NCI-H187 treated with DMSO at 0.1 percent for 48 hours (cell line): ENCODE measurements around the gene SERINC5.
"Not testable (repeated sequence)": the region's sequence is repeated elsewhere in the genome, so short reads cannot be mapped to it uniquely, and the experiment has no call there.

ENCODE experiments used
- DNase-seq: peaks from one replicate; lab custom pipeline; 2025; lab: John Stamatoyannopoulos, UW

The SERINC5 gene

DNA sequence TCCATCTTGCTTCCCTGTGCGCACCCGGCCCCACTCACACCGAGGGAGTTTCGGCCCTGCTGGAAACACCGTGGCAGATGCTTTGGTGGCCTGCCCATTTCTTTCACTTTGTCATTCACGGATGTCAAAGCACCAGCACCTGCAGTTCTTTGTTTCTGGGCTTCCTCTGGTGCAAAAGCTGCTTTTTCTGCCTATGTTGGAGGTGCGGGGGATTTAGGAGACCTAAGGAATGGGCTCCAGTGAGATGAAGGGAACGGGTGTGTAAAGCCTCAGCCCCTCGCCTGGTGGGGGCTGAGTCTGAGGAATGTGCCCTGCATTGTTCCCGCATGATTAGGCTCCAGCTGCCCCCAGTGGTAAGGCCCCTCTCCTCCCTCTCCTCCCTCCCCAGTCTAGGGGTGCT, 158.4 kb downstream of the SERINC5 start:
- no peak for DNase-seq

DNA sequence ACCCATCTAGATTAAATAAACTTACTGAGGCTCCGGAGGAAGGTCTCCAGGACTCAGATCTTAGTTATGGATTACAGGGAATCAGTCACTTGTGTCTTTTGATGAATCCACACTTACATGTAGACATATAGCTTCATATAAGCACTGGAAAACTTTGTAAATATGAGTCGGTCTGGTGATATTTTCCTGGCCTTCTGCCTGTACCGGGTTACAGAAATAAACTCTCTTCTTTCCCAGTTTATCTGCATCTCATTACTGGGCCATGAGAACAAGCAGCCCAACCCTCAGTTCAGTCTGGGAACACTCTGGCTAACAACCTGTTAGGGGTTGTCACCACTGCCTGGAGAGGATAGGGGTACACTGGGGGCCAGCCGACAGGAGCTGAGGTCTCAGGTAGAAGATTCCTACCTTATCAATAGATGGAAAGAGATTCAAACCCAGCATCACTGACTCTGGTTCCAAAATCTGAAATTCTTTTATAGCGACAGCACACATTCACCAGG, 161.6 kb downstream of the SERINC5 start:
- no peak for DNase-seq

DNA sequence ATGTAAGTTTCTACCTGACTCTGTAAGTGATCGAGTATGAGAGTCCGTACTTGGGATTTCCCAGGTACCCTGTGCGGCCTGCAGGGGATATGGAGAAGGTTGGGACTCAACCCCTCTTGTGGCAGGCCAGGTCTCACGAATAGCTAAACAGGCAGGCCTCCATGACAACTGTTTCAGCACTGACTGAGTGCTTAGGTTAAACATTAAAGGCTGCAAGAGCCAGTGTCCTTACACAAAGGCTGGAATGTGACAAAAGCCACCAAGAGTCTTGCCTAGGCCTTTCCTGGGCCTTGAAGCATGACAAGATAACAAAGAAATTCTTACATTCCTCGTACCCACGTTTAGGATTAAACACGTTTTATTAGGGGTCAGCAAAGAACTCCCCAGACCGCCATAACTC, 162.1 kb downstream of the SERINC5 start:
- DNase-seq, result no peak

DNA sequence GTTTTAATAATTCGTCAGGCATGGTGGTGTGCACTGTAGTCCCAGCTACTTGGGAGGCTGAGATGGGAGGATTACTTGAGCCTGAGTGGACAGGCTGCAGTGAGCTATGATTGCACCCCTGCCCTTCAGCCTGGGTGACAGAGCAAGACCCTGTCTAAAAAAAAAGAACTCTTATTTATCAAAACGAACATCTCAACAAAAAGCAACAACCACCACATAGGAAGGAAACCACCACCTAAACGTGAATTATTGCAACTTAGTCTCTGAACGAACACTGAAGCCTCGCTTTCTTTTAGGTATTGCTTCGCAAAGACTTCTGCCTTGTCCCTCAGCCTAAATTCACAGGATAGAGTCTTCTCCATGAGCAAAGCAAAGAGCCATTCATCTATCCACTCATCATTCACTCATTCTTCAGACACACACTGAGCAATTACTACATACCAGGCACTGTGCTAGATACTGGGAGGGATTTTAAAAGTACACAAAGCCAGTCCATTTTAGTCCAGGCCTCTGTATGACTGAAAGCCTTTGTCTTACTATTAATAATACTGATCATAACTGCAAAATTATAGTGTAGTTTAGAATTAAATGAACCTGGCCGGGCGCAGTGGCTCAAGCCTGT, 163.3 kb downstream of the SERINC5 start:
- DNase-seq, result no peak

DNA sequence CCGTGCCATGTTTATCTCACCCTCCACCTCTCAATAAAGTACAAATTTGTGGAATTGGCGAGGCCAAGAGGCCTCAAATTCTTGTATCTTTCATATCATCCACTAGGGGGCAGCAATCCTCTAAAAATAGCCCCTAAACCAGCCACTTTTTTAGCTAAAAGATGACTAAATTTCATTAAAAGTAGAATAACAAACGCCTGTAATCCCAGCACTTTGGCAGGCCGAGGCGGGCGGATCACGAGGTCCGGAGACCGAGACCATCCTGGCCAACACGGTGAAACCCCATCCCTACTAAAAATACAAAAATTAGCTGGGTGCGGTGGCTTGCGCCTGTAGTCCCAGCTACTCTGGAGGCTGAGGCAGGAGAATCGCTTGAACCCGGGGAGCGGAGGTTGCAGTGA, 164.1 kb downstream of the SERINC5 start:
- DNase-seq, result not testable (repeated sequence)

DNA sequence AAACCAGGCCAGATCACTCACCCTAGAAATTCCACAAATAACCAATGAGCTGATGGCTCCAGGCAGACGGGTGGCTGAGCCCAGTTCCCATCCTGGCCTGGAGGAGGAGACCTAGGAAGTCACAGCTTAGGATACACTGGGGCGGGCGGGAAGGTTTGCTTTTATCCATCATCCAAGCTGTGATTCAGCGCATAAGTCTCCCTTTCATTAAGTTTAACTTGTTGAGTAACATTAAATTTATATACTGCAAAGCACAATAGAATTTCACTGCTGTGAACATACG, 165.0 kb downstream of the SERINC5 start:
- DNase-seq, result no peak

DNA sequence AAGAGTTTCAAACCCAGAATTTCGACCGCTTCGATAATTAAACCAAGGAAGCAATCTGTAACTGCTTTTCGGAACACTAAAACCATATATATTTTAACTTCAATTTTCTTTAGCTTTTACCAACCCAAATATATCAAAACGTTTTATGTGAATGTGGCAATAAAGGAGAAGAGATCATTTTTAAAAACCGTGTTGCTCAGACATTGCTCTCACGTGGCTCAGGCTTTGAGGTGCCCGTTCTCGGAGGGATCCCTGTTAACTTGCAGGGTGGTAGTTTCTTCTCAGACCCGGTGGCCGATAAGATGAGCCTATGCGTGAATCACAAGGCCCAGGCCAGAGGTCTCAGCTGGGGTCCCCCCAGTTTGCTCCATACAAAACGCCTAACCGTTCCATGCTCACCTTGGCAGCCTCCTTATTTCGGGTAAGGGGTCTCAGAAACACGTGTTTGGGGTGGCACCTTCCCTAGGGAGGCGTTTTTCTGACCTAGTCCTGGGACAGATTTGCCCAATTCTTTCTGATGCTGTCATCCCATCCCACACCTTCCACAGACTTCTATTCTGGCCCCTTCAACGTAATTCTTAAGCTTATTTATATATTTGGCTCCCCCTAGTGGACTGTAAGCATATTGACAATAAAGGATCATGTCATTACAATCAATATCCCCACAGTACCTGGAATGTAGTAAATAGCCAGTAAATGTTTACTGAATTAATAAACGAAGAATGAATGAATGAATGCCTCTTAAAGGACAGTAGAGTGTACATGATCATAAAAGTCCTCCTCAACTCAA, 172.6 kb downstream of the SERINC5 start:
- DNase-seq, result peak; percentile 69

DNA sequence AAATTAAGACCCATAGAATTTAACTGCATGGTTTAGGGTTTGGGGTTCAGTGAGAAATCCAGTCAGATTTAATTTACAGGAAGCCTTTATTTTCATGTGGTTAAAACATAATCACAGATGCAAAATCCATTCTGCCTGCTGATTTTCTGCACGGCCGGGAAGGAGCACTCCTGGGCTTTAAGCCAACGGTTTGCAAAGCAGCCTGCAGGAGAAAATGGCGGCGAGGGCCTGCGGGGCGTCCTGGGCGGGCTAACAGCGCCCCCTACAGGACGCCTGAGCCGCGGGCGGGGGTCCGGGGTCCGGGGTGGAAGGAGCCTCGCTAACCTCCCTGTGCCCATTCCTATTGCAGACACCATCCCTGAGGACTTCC, 173.1 kb downstream of the SERINC5 start:
- no peak for DNase-seq

DNA sequence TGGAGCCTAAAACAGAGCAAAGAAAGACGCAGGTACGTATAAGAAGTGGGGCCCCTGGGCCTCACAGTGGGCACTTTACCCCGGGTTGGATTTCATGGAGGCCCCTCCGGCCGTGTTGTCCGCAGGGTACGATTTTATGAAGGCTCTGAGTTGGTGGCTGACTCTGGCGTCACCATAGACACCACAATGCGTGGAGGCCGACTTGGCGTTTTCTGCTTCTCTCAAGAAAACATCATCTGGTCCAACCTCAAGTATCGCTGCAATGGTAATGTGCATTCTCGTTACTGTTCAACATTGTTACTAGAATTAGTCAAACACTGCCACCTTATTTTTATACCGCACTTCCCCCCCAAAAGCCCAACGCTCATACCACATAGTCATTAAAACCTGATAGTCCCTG, 173.6 kb downstream of the SERINC5 start:
- DNase-seq, result no peak

DNA sequence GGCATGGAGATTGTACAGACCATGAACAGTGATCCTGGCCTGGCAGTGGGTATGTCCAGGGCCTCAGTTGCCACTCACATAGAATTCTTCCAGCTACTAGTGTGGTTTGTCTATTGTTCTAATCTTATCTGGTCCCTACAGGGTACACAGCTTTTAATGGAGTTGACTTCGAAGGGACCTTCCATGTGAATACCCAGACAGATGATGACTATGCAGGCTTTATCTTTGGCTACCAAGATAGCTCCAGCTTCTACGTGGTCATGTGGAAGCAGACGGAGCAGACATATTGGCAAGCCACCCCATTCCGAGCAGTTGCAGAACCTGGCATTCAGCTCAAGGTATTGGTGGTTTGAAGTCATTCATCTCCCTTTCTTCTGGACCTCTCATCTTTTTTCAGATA, 176.9 kb downstream of the SERINC5 start:
- DNase-seq, result no peak

DNA sequence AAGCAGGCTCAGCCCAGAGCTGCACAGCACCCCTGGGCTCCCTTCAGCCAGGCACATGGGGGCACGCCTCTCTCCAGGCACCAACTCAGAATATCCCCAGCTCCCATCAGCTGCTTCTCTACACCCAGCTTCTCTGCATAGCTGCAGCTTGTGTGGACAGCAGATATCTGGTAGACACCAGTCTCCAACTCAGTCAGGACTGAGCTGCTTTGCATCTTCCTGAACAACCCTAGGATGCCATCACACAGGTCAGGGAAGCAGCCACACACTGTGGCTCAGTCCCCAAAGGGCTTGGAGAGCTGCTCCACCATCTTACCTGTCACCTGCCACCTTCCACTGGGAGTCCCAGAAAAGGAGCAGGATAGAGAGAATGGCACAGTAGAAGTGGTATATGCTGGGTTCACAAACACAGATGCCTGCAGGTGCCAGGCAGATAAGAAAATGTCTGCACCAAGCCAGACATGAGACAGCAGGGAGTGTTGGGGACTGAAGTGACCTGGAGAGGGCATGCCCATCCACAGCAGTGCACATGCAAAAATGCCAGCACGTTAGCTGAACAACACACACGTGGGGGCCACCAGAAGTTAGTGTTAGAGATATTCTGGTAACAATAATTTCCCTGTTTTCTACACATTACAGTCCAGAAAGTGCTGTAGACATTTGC, 178.7 kb downstream of the SERINC5 start:
- no peak for DNase-seq

DNA sequence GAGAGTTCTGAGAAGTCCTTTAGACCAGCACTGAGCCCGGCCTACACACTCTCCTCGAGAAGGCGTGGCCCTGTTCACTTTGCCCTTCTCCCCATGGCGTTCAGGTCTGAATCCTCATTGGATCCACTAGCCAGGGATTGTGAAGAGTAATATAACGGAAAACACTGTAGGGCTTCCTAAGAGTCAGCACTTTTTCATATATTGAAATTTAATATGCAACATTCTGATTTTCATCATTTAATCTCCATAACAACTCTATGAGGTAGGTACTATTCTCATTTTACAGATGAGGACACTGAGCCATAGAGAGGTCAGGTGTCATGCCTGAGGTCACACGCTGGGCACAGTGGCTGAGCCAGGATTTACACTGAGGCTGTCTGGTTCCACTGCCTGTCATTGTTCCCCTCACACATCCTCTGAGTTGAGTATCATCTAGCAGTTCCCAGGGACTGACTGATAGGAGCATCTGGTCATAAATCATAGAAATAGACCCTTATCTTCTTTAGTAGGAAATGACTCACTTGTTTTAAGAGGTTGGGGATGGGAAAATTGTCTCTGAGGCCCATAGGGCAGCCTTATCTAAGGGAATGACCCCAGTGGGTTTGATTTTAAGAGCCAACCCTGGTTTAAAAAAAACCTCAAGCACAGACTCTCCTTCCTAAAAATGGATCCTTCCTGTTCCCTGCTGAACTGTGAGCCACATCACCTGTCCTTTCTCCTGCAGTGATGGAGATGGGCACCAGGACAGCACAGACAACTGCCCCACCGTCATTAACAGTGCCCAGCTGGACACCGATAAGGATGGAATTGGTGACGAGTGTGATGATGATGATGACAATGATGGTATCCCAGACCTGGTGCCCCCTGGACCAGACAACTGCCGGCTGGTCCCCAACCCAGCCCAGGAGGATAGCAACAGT, 179.5 kb downstream of the SERINC5 start:
- no peak for DNase-seq

DNA sequence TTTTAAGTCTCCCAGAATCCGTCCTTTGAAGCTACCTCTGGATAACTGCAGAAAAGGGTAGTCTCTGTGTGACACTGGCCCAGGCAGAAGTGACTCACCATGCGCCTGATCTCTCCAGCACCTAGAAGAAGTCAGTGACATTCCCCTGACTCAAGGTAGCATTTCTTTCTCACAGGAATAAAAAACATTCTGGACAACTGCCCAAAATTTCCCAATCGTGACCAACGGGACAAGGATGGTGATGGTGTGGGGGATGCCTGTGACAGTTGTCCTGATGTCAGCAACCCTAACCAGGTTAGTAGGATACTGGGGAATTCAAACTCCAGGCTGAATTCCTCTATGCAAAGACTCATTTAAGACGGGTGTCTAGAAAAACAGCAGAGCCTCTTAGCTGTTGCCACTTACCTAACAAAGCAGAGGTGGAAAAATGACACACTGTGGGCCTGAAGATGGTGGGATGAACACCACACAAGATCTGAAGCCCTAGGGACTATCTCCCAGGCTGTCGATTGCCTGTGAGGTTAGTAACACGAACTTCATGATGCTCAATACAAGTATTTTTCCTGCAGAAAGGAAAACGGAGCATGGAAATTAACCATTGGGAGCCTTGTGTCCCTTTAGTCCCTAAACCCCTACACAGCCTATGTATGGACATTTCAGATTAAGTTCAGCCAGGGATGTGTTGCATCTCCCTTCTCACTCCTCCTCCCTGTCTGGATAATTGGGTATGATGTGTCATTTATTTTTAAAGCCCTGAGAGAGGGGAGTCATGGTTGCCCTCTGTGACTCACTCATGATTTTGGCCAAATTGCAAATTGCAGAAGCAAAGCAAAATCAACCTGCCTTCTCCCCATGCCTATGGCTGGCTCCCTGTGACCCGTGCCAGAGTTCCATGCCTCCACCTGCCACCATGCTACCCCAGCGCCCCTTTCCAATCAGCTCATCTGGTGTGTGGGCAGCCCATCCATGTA, 183.5 kb downstream of the SERINC5 start:
- DNase-seq, result no peak

DNA sequence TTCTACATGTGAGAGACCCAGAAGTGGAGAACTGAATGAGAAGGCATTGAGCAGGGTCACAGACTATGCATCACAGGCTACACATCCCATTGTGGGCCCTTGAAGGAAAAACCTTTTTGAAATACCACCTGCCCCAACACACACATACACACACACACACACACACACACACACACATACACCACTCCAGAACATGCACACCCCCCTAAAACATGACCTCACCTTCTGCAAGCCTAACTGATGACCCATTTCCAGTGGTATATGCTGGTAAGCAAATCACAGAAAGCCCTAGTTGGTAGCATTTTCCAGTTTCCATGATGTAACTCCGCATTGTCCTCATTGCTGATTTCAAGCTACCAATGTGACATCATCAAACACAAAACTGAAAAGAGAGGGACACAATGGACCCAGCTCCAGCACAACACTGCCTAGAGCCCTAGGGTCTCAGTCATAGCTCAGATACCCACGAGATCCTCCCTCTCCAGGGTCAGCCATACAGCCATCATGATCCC, 184.3 kb downstream of the SERINC5 start:
- DNase-seq, result no peak

DNA sequence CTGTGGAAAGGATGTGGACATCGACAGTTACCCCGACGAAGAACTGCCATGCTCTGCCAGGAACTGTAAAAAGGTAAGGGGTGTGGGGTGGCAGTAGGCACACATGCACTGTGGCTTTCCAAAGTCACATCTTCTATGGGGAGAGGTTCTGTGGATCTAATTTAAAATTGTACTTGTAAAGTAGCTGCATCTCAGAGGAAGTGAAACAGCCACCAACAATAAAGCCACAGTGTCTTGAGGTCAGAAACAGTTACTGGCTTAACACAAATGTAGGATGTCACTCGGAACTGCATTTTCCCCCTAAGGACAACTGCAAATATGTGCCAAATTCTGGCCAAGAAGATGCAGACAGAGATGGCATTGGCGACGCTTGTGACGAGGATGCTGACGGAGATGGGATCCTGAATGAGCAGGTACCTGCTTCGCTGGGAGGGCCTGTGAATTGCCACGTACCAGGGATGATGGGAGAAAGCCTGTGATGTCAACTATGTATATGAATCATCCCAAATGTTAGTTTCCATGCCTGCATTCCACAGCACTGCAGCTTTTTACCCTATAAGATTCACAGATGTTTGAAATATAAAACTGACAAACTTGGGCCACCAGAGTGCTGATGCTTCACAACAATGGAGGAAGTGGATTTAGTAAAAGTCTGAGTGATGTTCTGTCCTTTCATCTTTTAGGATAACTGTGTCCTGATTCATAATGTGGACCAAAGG, 185.4 kb downstream of the SERINC5 start:
- no peak for DNase-seq

DNA sequence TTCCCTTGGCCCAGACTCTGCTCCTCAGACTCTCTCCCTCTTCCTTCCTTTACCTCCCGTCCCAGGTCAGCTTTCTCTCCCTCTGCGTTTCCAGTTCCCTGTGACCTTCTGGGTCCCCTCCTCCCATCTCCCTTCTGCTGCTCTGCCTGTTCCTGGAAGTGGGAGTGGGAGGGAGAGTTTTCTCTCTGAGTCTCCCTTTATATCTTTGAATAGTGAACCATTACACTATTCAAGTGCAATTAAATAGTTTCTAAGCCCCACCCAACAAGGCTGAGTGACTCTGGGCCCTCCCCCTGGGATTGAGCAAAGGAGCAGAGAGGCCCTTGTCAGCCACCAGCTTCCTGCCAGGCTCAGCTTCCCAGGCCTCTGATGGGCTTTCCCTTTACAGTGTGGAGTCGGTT, 185.9 kb downstream of the SERINC5 start:
- DNase-seq, result no peak

DNA sequence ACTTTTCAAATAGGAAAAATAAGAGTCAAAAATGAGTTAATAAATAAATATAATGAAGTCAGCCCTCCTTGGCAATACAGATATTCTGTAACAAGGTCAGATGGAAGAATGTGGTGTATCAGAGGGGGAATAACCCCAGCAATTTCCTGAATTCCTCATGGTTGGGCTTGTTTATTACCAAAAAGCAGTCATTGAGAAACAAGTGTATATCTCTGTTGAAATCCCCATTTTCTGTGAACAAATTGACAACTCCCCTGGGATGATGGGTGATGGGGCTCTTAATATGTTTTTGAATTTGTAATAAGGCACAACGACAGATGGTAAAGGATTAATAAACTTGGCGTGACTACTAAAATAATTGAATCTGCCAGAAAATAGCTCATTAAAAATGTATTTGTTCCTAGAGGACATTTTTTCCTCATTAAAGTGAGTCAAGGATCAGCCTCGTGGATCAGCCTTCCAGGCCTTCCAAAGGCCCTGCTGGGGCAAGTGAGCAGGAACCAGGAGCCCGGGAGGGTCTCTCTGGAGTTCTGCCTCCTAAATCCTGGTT, 186.5 kb downstream of the SERINC5 start:
- DNase-seq, result no peak

DNA sequence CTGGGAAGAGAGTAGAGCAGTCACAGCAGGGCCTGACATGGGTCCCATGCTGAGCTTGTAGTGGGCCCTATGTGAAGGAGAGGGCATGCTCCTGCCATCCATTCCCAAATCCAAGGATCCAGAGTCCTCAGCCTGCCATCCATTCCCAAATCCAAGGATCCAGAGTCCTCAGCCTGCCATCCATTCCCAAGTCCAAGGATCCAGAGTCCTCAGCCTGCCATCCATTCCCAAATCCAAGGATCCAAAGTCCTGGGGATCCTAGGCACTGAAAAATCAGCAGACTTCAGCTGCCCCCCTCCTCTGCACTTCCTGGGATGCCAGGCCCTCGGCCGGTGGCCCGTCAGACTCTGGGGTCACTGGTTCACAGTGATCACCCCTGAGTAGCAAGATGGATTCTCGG, 187.1 kb downstream of the SERINC5 start:
- no peak for DNase-seq

DNA sequence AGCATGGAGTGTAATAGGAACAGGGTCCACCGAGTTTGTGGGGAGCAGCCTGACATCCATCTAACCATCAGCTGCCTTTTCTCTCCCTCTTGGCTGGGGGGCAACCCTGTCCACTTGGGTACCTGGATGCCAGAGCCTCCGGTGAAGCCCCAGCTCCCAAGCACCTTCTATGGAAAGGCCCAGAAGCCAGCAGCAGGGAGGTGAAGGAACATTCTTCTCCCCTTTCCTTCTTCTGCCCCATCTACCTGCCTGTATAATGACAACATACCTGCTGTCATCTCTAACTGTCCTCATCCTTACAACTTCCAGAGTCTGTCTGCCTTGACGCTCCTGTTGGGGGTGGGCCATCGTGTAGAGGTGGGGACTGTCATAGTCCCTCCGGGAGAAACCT, 187.6 kb downstream of the SERINC5 start:
- no peak for DNase-seq
